ENCODE data around the gene IFT25. TPM values are rescaled to one million over a fixed set of nuclear protein-coding genes. Genes with fewer than 3 reads are reported as not detected.

The IFT25 gene
- polyA plus RNA-seq, 1 donor from 2014 or later, result 106 TPM

GRCh38 chr1:53943090-53943489, 2.4 kb downstream of the IFT25 start:
- no peak overlapping the region for H3K9ac ChIP-seq (ENCODE audit: low read length)
- H3K27me3 ChIP-seq (ENCODE audit: insufficient read depth, low read depth, low read length), result no peaks in the 10 kb centered on the region
- H3K79me2 ChIP-seq (replicated peaks; ENCODE audit: insufficient read depth, low read length), result peaks cover 16% of the 10 kb centered on the region
- H3K27ac ChIP-seq (ENCODE audit: low read length), result no peak overlapping the region
- H3F3A ChIP-seq (ENCODE audit: insufficient read depth, low read length, poor library complexity, severe bottlenecking), result no peaks in the 10 kb centered on the region
- no peak for TF ChIP-seq POLR2AphosphoS5 (IDR thresholded peaks at IDR 0.05)
- no peak for TF ChIP-seq SMC3 (conservative IDR thresholded peaks at IDR 0.05; ENCODE audit: poor library complexity)
- no peaks in the 10 kb centered on the region for H3K9me3 ChIP-seq (ENCODE audit: low read length)
- H3K9me2 ChIP-seq (ENCODE audit: insufficient read depth, low read length), result no peaks in the 10 kb centered on the region
- H2AFZ ChIP-seq (ENCODE audit: low read depth, low read length), result no peak overlapping the region
- no peaks in the 10 kb centered on the region for H4K20me1 ChIP-seq (ENCODE audit: insufficient read depth)
- H3K4me2 ChIP-seq (ENCODE audit: low read length), result no peak overlapping the region
- H3K4me3 ChIP-seq (ENCODE audit: low read length), result no peak overlapping the region
- no peaks in the 10 kb centered on the region for H3K36me3 ChIP-seq (ENCODE audit: insufficient read depth, low read length)

GRCh38 chr1:53942127-53942957, 3.2 kb downstream of the IFT25 start:
- Histone ChIP-seq H2AFZ (ENCODE audit: low read depth, low read length) (no peak overlapping the region), H3K9ac (ENCODE audit: low read length) (no peak overlapping the region), H3K4me2 (ENCODE audit: low read length) (no peak overlapping the region), H3K9me2 (ENCODE audit: insufficient read depth, low read length) (no peaks in the 10 kb centered on the region), H3K36me3 (ENCODE audit: insufficient read depth, low read length) (no peaks in the 10 kb centered on the region), H4K20me1 (ENCODE audit: insufficient read depth) (no peaks in the 10 kb centered on the region), H3K4me3 (ENCODE audit: low read length) (no peak overlapping the region), H3K27me3 (ENCODE audit: insufficient read depth, low read depth, low read length) (no peaks in the 10 kb centered on the region), H3K27ac (ENCODE audit: low read length) (no peak overlapping the region), H3F3A (ENCODE audit: insufficient read depth, low read length, poor library complexity, severe bottlenecking) (no peaks in the 10 kb centered on the region), H3K9me3 (ENCODE audit: low read length) (no peaks in the 10 kb centered on the region), H3K79me2 (replicated peaks; ENCODE audit: insufficient read depth, low read length) (peaks cover 16% of the 10 kb centered on the region)
- TF ChIP-seq EP300 (conservative IDR thresholded peaks at IDR 0.05; ENCODE audit: poor library complexity, severe bottlenecking) (no peak), TAF1 (IDR thresholded peaks at IDR 0.05; ENCODE audit: low read depth) (no peak), POLR2AphosphoS5 (IDR thresholded peaks at IDR 0.05) (no peak), RAD21 (conservative IDR thresholded peaks at IDR 0.05) (no peak), SMC3 (conservative IDR thresholded peaks at IDR 0.05; ENCODE audit: poor library complexity) (no peak), EZH2 (IDR thresholded peaks at IDR 0.05; ENCODE audit: borderline replicate concordance, insufficient read depth, low read length, poor library complexity, severe bottlenecking) (no peak), MXI1 (conservative IDR thresholded peaks at IDR 0.05; ENCODE audit: poor library complexity, severe bottlenecking) (no peak), REST (IDR thresholded peaks at IDR 0.05; ENCODE audit: borderline replicate concordance) (no peak)
- TF ChIP-seq, protein P1, sequence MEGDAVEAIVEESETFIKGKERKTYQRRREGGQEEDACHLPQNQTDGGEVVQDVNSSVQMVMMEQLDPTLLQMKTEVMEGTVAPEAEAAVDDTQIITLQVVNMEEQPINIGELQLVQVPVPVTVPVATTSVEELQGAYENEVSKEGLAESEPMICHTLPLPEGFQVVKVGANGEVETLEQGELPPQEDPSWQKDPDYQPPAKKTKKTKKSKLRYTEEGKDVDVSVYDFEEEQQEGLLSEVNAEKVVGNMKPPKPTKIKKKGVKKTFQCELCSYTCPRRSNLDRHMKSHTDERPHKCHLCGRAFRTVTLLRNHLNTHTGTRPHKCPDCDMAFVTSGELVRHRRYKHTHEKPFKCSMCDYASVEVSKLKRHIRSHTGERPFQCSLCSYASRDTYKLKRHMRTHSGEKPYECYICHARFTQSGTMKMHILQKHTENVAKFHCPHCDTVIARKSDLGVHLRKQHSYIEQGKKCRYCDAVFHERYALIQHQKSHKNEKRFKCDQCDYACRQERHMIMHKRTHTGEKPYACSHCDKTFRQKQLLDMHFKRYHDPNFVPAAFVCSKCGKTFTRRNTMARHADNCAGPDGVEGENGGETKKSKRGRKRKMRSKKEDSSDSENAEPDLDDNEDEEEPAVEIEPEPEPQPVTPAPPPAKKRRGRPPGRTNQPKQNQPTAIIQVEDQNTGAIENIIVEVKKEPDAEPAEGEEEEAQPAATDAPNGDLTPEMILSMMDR (IDR thresholded peaks at IDR 0.05; ENCODE audit: poor library complexity, severe bottlenecking), result no peak

All from neural cell (in vitro differentiated cells).